GM21737 (cell line): ENCODE results near the gene SV2B.

Experiments
- ATAC-seq: cut with Tn5 transposase; IDR thresholded peaks from one replicate; pipeline ENCODE4 v1.9.1; 2021; ENCODE audit warnings: mild to moderate bottlenecking, moderate library complexity; ENCODE audit not compliant: unreplicated experiment

The SV2B gene

DNA sequence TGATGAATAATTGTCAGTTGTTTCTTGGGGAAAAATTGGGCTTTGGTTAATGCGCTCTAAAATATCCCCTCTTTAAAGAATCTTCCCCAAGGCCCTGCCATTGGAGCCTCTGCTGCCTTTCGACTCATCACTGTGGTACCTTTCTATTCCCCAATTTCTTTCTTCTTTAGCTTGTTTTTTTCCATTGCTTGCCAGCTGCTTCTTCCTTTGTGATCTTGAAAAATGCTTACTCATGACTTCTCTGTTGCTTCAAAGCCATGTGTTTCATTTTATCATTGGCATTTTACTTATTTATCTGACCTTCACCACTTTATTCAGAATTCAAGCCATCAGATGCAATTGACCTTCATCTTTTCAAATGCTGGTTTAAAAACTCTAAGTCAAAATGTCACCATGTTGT, 84.4 kb downstream of the SV2B start:
- no peak for ATAC-seq

GRCh38 chr15:91186904-91187656, 87.0 kb downstream of the SV2B start:
- no peak for ATAC-seq

DNA sequence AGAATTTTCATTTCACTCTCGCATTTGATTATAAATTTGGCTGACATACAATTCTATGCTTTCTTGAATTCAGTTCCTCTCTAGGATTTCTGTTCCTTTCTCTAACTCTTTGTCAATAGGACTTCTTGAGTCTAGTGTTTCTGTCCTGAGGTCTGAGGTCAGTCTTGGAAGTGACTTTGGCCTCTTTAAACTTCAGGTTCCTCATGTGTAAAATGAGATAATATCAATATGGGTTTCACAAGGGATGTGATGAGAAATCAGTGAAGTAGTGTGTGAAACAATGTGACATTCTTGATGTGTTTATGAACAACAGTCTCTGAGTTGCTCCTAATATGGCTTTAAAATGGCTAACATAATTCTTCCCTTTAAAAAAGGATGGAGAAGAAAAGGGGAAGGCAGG, 92.2 kb downstream of the SV2B start:
- no peak for ATAC-seq

DNA sequence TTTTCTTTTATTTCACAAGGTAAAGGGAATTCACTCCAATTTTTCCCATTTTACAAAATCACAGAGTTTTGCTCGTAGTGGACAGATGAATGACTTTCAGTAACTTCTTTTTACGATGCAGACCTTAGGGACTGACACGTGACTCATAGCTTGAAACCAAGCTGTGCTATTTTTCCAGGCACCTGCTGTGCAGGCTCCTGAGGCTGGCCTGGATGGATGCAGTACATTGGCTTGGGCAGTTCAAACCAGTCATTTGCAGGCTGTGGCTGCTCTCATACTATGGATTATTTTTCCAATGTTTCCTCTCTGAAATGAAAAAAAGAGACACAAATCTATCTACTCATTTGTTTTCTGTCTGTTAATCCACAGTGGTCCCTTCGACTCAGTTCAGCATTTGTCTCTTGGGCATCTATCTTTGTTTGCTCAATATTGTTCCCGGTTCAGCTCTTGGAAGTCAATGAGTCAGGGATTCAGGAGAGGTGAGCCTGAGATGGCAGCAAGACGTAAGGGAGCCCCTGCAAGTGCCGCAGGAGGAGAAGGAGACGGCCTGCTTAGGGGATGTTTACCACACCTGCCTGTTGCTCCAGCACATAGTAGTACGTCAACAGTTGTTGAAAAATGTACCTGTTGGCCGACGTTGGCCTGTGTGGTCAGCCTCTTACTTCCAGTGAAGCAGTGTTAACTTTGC, 92.8 kb downstream of the SV2B start:
- no peak for ATAC-seq

GRCh38 chr15:91193378-91193720, 93.3 kb downstream of the SV2B start:
- no peak for ATAC-seq

DNA sequence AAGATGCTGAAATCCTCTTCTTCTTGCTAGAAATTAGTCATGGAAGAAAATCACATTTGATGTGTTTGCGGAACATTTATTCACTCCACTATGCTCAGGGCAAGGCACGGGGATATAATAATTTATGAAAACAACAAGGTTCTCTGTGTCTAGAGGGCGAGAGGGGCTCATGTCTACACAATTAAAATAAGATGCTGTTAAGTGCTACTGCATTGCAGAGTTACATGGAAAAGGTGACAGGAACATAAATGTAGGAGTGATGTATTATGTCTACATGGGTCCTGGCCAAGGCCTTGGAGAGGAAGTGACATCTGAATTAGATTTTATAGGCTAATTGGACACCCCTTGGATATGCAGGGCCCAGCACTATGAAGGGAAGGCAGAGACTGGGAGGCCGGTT, 96.1 kb downstream of the SV2B start:
- ATAC-seq: no peak

DNA sequence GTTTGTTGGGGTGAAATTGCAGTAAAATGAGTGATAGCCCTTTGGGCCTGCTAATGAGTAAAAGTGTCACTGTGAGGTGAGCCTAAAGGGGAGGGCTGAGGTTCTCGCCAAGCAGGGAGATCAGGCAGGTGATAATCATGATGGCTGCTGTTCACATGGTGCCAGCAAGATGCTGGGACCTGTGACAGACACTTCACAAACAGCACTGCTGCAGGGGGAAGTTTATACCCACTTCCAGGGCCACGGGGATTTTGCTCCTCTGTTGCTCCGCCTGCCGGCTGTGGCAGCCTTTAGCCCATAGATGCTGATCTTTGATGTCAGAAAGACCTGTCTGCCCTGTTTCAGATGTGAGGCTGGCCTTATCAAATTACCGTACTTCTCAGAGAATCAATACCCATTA, 96.7 kb downstream of the SV2B start:
- ATAC-seq: no peak

DNA sequence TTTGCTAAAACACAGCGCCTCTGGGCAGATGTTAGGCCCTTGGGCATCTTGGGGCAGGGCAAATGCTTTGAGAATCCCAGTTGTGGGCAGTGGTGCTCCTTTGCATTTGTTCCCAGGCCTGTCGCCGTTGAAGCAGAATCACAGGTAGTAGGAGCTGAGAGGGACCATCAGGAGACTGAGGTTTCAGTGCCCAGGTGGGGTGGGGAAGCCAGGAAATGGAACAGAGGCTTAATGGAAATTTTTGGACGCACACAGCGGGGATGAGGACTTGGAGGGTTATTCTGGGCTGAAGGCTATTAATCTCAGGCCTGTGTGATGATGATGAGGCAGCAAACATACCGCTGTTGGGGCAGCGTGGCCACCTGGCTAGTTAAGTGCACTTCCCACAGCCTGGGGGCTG, 99.5 kb downstream of the SV2B start:
- ATAC-seq: no peak

DNA sequence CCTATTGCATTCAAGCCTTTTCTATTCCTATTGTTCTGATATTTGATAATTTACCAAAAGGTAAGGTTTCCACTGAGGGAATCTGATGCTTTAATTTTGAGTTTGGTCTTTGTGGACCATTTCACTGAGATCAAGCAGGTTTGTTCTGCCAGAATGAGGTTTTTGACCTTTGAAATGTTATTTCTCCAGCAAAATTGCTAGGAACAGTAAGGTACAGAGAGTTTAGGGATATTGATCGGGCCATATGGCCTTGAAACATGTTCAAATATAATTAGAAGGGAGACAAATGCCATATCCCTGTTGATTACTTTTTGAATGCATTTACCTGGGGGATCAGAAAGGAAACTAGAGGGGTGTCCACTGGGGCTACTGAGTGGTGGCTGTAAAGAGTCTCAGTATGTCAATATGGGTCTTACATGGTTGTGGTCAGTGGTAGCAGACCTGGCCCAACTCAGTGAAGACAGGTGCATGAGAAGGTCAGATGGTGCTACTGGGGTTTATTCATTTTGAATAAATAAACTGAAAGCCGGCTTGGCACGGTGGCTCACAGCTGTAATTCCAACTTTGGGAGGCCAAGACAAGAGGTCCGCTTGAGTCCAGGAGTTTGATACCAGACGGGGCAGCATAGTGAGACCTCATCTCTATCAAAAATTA, 100.2 kb downstream of the SV2B start:
- no peak for ATAC-seq

GRCh38 chr15:91202510-91203102, 102.5 kb downstream of the SV2B start:
- ATAC-seq: no peak

- no peak for ATAC-seq
These were observed 103.7 kb downstream of the SV2B start for GRCh38 chr15:91203619-91204203.

DNA sequence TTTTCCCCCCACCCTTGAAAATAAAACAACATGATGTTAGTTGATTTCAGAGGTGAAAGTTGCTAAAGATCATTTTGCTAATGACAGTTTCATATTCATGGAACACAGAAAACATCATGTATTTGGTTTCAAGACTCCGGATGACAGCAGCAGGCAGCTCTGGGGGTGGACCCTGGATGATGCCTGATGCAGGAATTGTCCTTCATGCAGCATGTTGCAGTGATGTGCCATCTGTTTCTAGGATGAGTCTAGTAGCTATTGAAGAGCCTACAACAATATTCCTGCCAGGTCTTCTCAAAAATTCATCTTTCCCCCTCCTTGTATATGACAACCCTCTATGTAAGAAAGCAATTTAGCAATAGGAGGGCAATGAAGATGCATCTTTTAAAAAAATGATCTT, 108.3 kb downstream of the SV2B start:
- ATAC-seq: no peak

DNA sequence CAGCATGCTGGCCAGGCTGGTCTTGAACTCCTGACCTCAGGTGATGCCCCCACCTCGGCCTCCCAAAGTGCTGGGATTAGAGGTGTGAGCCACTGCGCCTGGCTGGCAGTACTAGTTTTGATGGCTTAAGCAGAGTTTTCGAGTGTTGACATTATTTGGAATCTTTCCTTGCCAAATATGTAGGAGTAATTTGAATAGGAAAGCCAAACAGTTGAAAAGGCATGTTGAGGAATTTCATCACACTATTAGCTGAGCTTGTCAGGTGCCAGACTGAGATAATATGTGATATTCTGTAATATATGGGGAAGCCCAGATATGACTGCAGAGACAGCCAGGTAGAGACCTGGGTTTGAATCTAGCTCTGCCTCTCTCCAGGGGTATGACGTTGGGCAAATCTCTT, 109.3 kb downstream of the SV2B start:
- ATAC-seq: no peak

DNA sequence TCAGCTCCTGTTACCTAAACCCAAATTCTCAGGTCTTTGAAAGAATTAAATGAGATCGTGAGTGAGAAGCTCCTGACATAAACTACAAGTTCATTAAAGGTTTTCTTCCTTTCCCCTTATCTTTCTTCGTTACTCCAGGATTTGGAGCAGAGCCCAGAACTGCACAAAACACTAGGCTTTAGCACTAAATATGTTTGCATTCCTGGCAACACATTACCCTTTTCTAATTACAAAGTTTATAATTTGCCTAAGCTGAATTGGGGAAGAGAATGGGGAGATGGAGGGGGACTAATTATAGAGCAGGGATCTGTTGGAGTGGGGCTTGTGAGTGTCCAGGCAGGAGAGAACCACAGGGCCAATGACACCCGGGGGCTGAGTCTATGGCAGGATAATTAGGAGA, 109.7 kb downstream of the SV2B start:
- no peak for ATAC-seq

- no peak for ATAC-seq
These were observed 114.9 kb downstream of the SV2B start for GRCh38 chr15:91214675-91215590.

DNA sequence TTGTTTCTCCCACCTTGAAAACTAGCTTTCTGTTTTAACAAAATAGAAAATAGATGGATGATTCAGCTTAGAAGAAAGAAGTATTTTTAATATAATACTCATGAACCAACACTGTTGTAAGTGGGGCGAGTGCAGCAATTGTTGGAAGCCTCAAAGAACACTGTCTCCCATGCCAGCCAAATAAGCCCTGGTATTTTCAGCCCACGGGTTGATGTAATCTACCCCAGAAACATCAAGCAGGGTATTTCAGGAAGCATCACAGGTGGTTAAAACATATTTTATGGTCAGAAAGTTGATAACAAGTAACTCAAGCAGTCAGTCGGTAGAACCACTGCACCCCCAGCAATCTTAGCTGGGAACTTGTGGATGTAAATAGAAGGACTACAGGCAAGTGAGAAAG, 115.9 kb downstream of the SV2B start:
- no peak for ATAC-seq

DNA sequence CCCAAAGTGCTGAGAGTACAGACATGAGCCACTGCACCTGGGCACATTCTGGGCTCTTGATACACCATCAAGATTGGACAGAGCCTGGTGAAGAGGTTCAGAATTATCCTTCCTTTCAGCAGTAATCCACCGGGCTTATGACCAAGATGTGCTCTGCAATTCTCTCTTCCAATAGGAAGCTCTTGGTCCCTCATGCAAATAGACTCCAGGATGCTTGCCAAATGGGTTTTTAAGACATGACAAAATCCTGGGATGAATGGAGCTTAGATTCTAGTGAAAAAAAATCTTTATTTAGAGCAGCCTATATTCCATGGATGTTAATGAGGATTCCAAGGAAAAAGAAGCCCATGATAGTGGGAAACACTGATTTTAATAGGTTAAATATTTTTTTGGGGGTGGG, 119.1 kb downstream of the SV2B start:
- no peak for ATAC-seq

DNA sequence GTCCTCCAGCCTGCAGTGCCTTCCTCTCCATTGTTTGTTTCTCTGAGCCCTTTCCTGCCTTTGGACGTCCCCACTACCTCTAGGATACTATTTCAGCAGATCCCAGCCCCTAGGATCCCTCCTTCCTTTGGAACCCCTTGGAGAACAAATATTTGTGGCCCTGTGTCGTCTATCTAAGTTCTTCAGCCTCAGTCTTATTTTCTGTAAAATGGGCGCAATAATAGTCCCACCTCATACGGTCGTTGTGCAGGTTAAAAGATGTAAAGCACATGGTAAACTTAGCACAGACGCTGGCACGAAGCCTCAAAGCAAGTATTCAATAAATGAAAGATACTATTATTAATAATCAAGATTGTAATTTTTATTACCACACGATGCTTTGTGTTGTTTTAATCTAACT, 122.0 kb downstream of the SV2B start:
- ATAC-seq: no peak

GRCh38 chr15:91223863-91224262, 123.8 kb downstream of the SV2B start:
- no peak for ATAC-seq

DNA sequence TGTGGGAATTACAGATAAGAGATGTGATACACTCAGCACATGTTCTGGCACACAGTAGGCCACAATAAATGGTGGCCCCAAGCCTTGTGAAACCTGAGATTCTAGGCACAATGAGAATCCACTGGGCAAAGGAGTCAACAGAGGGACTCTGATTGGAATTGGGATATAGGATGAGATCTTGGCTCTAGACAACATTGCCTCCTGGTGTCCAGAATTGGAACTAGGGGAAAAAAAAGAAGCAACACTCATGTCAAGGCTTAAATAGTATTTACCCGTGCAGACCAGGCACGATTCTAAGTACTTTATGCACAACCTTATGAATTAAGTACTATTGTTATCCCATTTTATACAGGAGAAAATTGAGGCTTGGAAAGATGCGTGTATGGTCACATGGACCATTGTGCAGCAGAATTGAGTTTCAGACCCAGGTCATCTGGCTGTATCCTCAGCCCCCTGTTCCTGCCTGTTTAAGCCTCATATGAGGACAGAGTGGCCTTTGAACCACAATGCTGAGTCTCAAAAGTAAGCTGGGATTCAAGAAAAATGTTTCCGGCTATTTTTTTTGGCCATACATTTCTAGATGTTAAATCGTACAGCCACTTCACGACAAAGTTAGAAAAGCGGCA, 124.8 kb downstream of the SV2B start:
- no peak for ATAC-seq
